HepG2 (cell line): ENCODE measurements around the gene CKLF. TPM values are rescaled to one million over a fixed set of nuclear protein-coding genes. Genes with fewer than 3 reads are reported as not detected.
A peak's percentile ranks its signal among the peaks of the same experiment; 100 is the strongest.

Experiments
- ARNT ChIP-seq: fragments of 450-650 bp; IDR thresholded peaks from 2 replicates; pipeline ENCODE4 v1.6.1; 2017
- ATF2 ChIP-seq: sonication (generic); formaldehyde crosslinking; IDR thresholded peaks from 2 replicates; pipeline ENCODE4 v1.4.0; 2020; ENCODE audit warnings: missing genetic modification reagents
- CBFB ChIP-seq: sonication (generic); formaldehyde crosslinking; IDR thresholded peaks from 2 replicates; pipeline ENCODE4 v1.4.0; 2020; ENCODE audit warnings: missing genetic modification reagents
- ERF ChIP-seq: IDR thresholded peaks from 2 replicates; pipeline ENCODE4 v1.6.1; 2018; ENCODE audit warnings: missing biosample characterization, missing genetic modification reagents
- HBP1 ChIP-seq: IDR thresholded peaks from 2 replicates; pipeline ENCODE4 v1.6.1; 2016; ENCODE audit warnings: low read depth, control low read depth
- HDAC2 ChIP-seq: sonication (generic); formaldehyde crosslinking; IDR thresholded peaks from 2 replicates; pipeline ENCODE4 v1.4.0; 2020; ENCODE audit warnings: missing genetic modification reagents
- HOXA3 ChIP-seq: sonication (generic); formaldehyde crosslinking; IDR thresholded peaks from 2 replicates; pipeline ENCODE4 v1.5.0; 2020; ENCODE audit warnings: missing genetic modification reagents
- ISL2 ChIP-seq: sonication (generic); formaldehyde crosslinking; IDR thresholded peaks from 2 replicates; pipeline ENCODE4 v1.5.0; 2020; ENCODE audit warnings: missing genetic modification reagents
- JUN ChIP-seq: sonication (generic); formaldehyde crosslinking; IDR thresholded peaks from 2 replicates; pipeline ENCODE4 v1.4.0; 2020; ENCODE audit warnings: mild to moderate bottlenecking, missing genetic modification reagents
- JUND ChIP-seq: sonication (generic); formaldehyde crosslinking; IDR thresholded peaks from 2 replicates; pipeline ENCODE4 v1.8.0; 2022; ENCODE audit warnings: mild to moderate bottlenecking, missing genetic modification reagents
- MED1 ChIP-seq: sonication (generic); formaldehyde crosslinking; IDR thresholded peaks from 2 replicates; pipeline ENCODE4 v1.4.0; 2020; ENCODE audit warnings: missing genetic modification reagents
- MTA1 ChIP-seq: sonication (generic); formaldehyde crosslinking; IDR thresholded peaks from 2 replicates; pipeline ENCODE4 v1.4.0; 2020; ENCODE audit warnings: missing genetic modification reagents, mild to moderate bottlenecking, borderline replicate concordance
- MXD4 ChIP-seq: IDR thresholded peaks from 2 replicates; pipeline ENCODE4 v1.6.1; 2016; ENCODE audit warnings: mild to moderate bottlenecking, missing biosample characterization, missing genetic modification reagents
- MYC ChIP-seq: sonication (generic); formaldehyde crosslinking; IDR thresholded peaks from 2 replicates; pipeline ENCODE4 v1.9.0; 2021; ENCODE audit warnings: missing genetic modification reagents, borderline replicate concordance
- NCOA1 ChIP-seq: sonication (generic); formaldehyde crosslinking; IDR thresholded peaks from 2 replicates; pipeline ENCODE4 v1.9.0; 2021; ENCODE audit warnings: missing genetic modification reagents
- NFKB2 ChIP-seq: sonication (generic); formaldehyde crosslinking; IDR thresholded peaks from 2 replicates; pipeline ENCODE4 v1.4.0; 2020; ENCODE audit warnings: missing genetic modification reagents, borderline replicate concordance
- RAD21 ChIP-seq: fragments of 450-650 bp; formaldehyde crosslinking; IDR thresholded peaks from 2 replicates; pipeline ENCODE4 v1.5.0; 2020; ENCODE audit warnings: mild to moderate bottlenecking
- RFXAP ChIP-seq: sonication (generic); formaldehyde crosslinking; IDR thresholded peaks from 2 replicates; pipeline ENCODE4 v1.4.0; 2020; ENCODE audit warnings: missing genetic modification reagents, borderline replicate concordance
- XRCC5 ChIP-seq: fragments of 200-400 bp; formaldehyde crosslinking; optimal IDR thresholded peaks from 2 replicates; pipeline ENCODE3; 2017; ENCODE audit warnings: mild to moderate bottlenecking, low read length
- ZGPAT ChIP-seq: IDR thresholded peaks from 2 replicates; pipeline ENCODE4 v1.6.1; 2016; ENCODE audit warnings: mild to moderate bottlenecking
- ZMAT3 ChIP-seq: sonication (generic); formaldehyde crosslinking; conservative IDR thresholded peaks from 2 replicates; pipeline ENCODE4 v1.7.0; 2021; ENCODE audit warnings: missing genetic modification reagents
- ZNF138 ChIP-seq: sonication (generic); formaldehyde crosslinking; IDR thresholded peaks from 2 replicates; pipeline ENCODE4 v1.5.0; 2020; ENCODE audit warnings: mild to moderate bottlenecking, low read depth, missing genetic modification reagents
- ZNF205 ChIP-seq: IDR thresholded peaks from 2 replicates; pipeline ENCODE4 v1.6.1; 2018; ENCODE audit warnings: missing biosample characterization, missing genetic modification reagents
- ZNF33A ChIP-seq: sonication (generic); formaldehyde crosslinking; IDR thresholded peaks from 2 replicates; pipeline ENCODE4 v1.5.1; 2020; ENCODE audit warnings: missing genetic modification reagents, mild to moderate bottlenecking, moderate library complexity, borderline replicate concordance
- ZNF451 ChIP-seq: sonication (generic); formaldehyde crosslinking; IDR thresholded peaks from 2 replicates; pipeline ENCODE4 v1.5.0; 2020; ENCODE audit warnings: mild to moderate bottlenecking, missing genetic modification reagents
- ZNF772 ChIP-seq: sonication (generic); formaldehyde crosslinking; IDR thresholded peaks from 2 replicates; pipeline ENCODE4 v1.5.0; 2020; ENCODE audit warnings: mild to moderate bottlenecking, missing genetic modification reagents
- ZNF788 ChIP-seq: sonication (generic); formaldehyde crosslinking; IDR thresholded peaks from 2 replicates; pipeline ENCODE4 v1.5.0; 2020; ENCODE audit warnings: mild to moderate bottlenecking, missing genetic modification reagents, borderline replicate concordance
- ZSCAN22 ChIP-seq: sonication (generic); formaldehyde crosslinking; IDR thresholded peaks from 2 replicates; pipeline ENCODE4 v1.4.0; 2020; ENCODE audit warnings: mild to moderate bottlenecking, missing genetic modification reagents
- polyA plus RNA-seq, 8 experiments: library from polyadenylated mRNA; depleted of rRNA in 3 of 8; stranded (reverse) in 7 of 8; unstranded in 1 of 8; fragments of >200 nt; fragmentation: Illumina TruSeq in 4 of 8; extraction: Trizol in 4 of 8; gene quantifications; 2 replicates each; pipeline versions ENCODE4 v1.2.1 to v1.2.3, GENCODE V29; 2011 to 2016; ENCODE audit warnings: low read depth in 4 of 8, missing spikeins in 1 of 8, mixed read lengths in 1 of 8; ENCODE audit not compliant: insufficient read depth in 1 of 8
- total RNA-seq, 5 experiments: library from RNA; depleted of rRNA; stranded (reverse); fragments of >200 nt; fragmentation: Illumina TruSeq; extraction: Trizol; gene quantifications; 2 replicates each; pipeline ENCODE4 v1.2.3, GENCODE V29; 2016; ENCODE audit warnings: low read depth in 1 of 5

The CKLF gene
- total and polyA plus RNA-seq, 2 of the 13 experiments (the other 11 are each of a cell fraction or from before 2014, with no cell fraction given): 120 to 167 TPM

- no peak for TF ChIP-seq XRCC5
- TF ChIP-seq ZNF205: 0 out of 2 replicates have a peak, but pooled peaks have one; percentile 41
- TF ChIP-seq NCOA1 (CRISPR knock-in tag): 0 out of 2 replicates have a peak, but pooled peaks have one; percentile 39
- 0 out of 2 replicates have a peak, but pooled peaks have one; percentile 32 for TF ChIP-seq ZNF451 (CRISPR knock-in tag)
- TF ChIP-seq ZMAT3 (CRISPR knock-in tag): 0 out of 2 replicates have a peak, but pooled peaks have one; percentile 70
- no peak for TF ChIP-seq MXD4 (CRISPR knock-in tag)
- 0 out of 2 replicates have a peak, but pooled peaks have one; percentile 41 for TF ChIP-seq ZNF788
- 0 out of 2 replicates have a peak, but pooled peaks have one; percentile 56 for TF ChIP-seq ZNF33A (CRISPR knock-in tag)
- 0 out of 2 replicates have a peak, but pooled peaks have one; percentile 43 for TF ChIP-seq NFKB2 (CRISPR knock-in tag)
- TF ChIP-seq MYC (CRISPR knock-in tag): peak; percentile 10; the same call in 1 of the 2 replicates
- TF ChIP-seq ARNT: no peak
- 0 out of 2 replicates have a peak, but pooled peaks have one; percentile 31 for TF ChIP-seq ZSCAN22 (CRISPR knock-in tag)
- no peak; the same call in 1 of the 2 replicates for TF ChIP-seq CBFB
- 0 out of 2 replicates have a peak, but pooled peaks have one; percentile 33 for TF ChIP-seq RFXAP (CRISPR knock-in tag)
- peak; percentile 72 for TF ChIP-seq RAD21 (CRISPR knock-in tag)
- 0 out of 2 replicates have a peak, but pooled peaks have one; percentile 33 for TF ChIP-seq JUN
- peak; percentile 19; the same call in 1 of the 2 replicates for TF ChIP-seq ERF (CRISPR knock-in tag)
- 0 out of 2 replicates have a peak, but pooled peaks have one; percentile 66 for TF ChIP-seq ZGPAT (CRISPR knock-in tag)
- TF ChIP-seq HOXA3 (CRISPR knock-in tag): no peak; the same call in none of the 2 replicates
- TF ChIP-seq HDAC2 (CRISPR knock-in tag): peak; percentile 47
- TF ChIP-seq ISL2: peak; percentile 29; the same call in 1 of the 2 replicates
- TF ChIP-seq MTA1 (CRISPR knock-in tag): no peak
- 0 out of 2 replicates have a peak, but pooled peaks have one; percentile 14 for TF ChIP-seq HBP1 (CRISPR knock-in tag)
- TF ChIP-seq ZNF138 (CRISPR knock-in tag): no peak
- 0 out of 2 replicates have a peak, but pooled peaks have one; percentile 9 for TF ChIP-seq ZNF772 (CRISPR knock-in tag)
- TF ChIP-seq ATF2 (CRISPR knock-in tag): peak; percentile 22; the same call in 1 of the 2 replicates
- peak; percentile 11; the same call in 1 of the 2 replicates for TF ChIP-seq MED1 (CRISPR knock-in tag)
- TF ChIP-seq JUND: 0 out of 2 replicates have a peak, but pooled peaks have one; percentile 22
Measured at GRCh38 chr16:66604376-66605176, 52.2 kb downstream of the CKLF start, which contains the start of gene CMTM3 (continued).
